MM.1S (cell line): ENCODE results near the gene USP40.

Experiments
- EZH2 ChIP-seq: fragments of 300-600 bp; sonication (generic); optimal IDR thresholded peaks from 2 replicates; pipeline ENCODE3; 2017; ENCODE audit warnings: low read depth, mild to moderate bottlenecking, antibody characterized with exemption, low read length, mixed read lengths
- TF ChIP-seq, protein P1 (sequence below): fragments of 300-600 bp; sonication (generic); IDR thresholded peaks from 2 replicates; pipeline ENCODE4 v1.5.1; 2016; ENCODE audit warnings: antibody characterized with exemption, low read length, mixed read lengths

- TF ChIP-seq, protein P1, sequence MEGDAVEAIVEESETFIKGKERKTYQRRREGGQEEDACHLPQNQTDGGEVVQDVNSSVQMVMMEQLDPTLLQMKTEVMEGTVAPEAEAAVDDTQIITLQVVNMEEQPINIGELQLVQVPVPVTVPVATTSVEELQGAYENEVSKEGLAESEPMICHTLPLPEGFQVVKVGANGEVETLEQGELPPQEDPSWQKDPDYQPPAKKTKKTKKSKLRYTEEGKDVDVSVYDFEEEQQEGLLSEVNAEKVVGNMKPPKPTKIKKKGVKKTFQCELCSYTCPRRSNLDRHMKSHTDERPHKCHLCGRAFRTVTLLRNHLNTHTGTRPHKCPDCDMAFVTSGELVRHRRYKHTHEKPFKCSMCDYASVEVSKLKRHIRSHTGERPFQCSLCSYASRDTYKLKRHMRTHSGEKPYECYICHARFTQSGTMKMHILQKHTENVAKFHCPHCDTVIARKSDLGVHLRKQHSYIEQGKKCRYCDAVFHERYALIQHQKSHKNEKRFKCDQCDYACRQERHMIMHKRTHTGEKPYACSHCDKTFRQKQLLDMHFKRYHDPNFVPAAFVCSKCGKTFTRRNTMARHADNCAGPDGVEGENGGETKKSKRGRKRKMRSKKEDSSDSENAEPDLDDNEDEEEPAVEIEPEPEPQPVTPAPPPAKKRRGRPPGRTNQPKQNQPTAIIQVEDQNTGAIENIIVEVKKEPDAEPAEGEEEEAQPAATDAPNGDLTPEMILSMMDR, result peak; percentile 11; the same call in 1 of the 2 replicates
- TF ChIP-seq EZH2, result no peak
These were observed 118.4 kb downstream of the USP40 start for GRCh38 chr2:233448220-233448559.
